GM23338 (cell line): Measurements from ENCODE around the gene SFTA2.

Experiments used
- CTCF ChIP-seq, 2 experiments: fragments of 200-600 bp in 1 of 2; sonication (generic) in 1 of 2; conservative IDR thresholded peaks; 2 replicates each; pipeline versions ENCODE4 v1.5.1 to v1.6.1; 2016 to 2017; ENCODE audit warnings: antibody characterized with exemption in 2 of 2, low read depth in 2 of 2, mild to moderate bottlenecking in 2 of 2, moderate library complexity in 1 of 2
- ETS1 ChIP-seq: IDR thresholded peaks from 2 replicates; pipeline ENCODE4 v1.6.1; 2016; ENCODE audit warnings: antibody characterized with exemption
- EZH2phosphoT487 ChIP-seq: fragments of 200-600 bp; sonication (generic); IDR thresholded peaks from one replicate; pipeline ENCODE4 v1.8.1; 2018; ENCODE audit warnings: antibody characterized with exemption; ENCODE audit not compliant: unreplicated experiment
- POLR2AphosphoS5 ChIP-seq: IDR thresholded peaks from 2 replicates; pipeline ENCODE4 v1.6.1; 2016; ENCODE audit warnings: antibody characterized with exemption, low read depth

GRCh38 chr6:30955367-30956042 lies 23.5 kb upstream of the SFTA2 start:
- TF ChIP-seq POLR2AphosphoS5: no peak
- TF ChIP-seq CTCF (conservative IDR thresholded peaks at IDR 0.05; ENCODE audit: low read depth in 2 of 2): no peak
- TF ChIP-seq EZH2phosphoT487: no peak
- no peak for TF ChIP-seq ETS1
